G401.6 (cell line): ENCODE results near the gene MOK.

Source experiments
- FAIRE-seq: peaks from 2 replicates; lab custom pipeline; 2012; peaks lifted over from hg19 to GRCh38; lab: Jason Lieb, UNC

Gene MOK

GRCh38 chr14:102223682-102224081 is 81.3 kb downstream of the MOK start:
- FAIRE-seq, result no peak

- FAIRE-seq, result no peak
Observed at GRCh38 chr14:102222751-102223150, 82.2 kb downstream of the MOK start.

- no peak for FAIRE-seq
Observed at GRCh38 chr14:102222009-102222575, 82.9 kb downstream of the MOK start.

GRCh38 chr14:102221026-102221425 is 83.9 kb downstream of the MOK start:
- no peak for FAIRE-seq

- no peak for FAIRE-seq
Observed at GRCh38 chr14:102220031-102220430, 84.9 kb downstream of the MOK start.

- FAIRE-seq, result no peak
Observed at GRCh38 chr14:102219316-102219715, 85.6 kb downstream of the MOK start.

GRCh38 chr14:102218688-102219087 is 86.3 kb downstream of the MOK start:
- no peak for FAIRE-seq

- no peak for FAIRE-seq
Observed at GRCh38 chr14:102217987-102218421, 87.0 kb downstream of the MOK start.

- no peak for FAIRE-seq
Observed at GRCh38 chr14:102217399-102217798, 87.6 kb downstream of the MOK start.

- no peak for FAIRE-seq
Observed at GRCh38 chr14:102215576-102216250, 89.3 kb downstream of the MOK start.

- FAIRE-seq, result no peak
Observed at GRCh38 chr14:102215071-102215470, 89.9 kb downstream of the MOK start.

GRCh38 chr14:102213984-102214658 is 90.8 kb downstream of the MOK start:
- no peak for FAIRE-seq

- FAIRE-seq, result no peak
Observed at GRCh38 chr14:102213470-102213869, 91.5 kb downstream of the MOK start.

- FAIRE-seq, result no peak
Observed at GRCh38 chr14:102212845-102213244, 92.1 kb downstream of the MOK start.

GRCh38 chr14:102212356-102212755 is 92.6 kb downstream of the MOK start:
- FAIRE-seq, result no peak

- no peak for FAIRE-seq
Observed at GRCh38 chr14:102211240-102211639, 93.7 kb downstream of the MOK start.

GRCh38 chr14:102210421-102211042 is 94.4 kb downstream of the MOK start:
- FAIRE-seq, result no peak

- peak; percentile 33 for FAIRE-seq
Observed at GRCh38 chr14:102209224-102209966, 95.6 kb downstream of the MOK start.

- no peak for FAIRE-seq
Observed at GRCh38 chr14:102208741-102209140, 96.2 kb downstream of the MOK start.

GRCh38 chr14:102207831-102208365 is 97.1 kb downstream of the MOK start:
- no peak for FAIRE-seq

- FAIRE-seq, result no peak
Observed at GRCh38 chr14:102206918-102207317, 98.0 kb downstream of the MOK start.

GRCh38 chr14:102205560-102205959 is 99.4 kb downstream of the MOK start:
- no peak for FAIRE-seq
